Measurements from ENCODE around the gene ECI1.

ECI1 gene

DNA sequence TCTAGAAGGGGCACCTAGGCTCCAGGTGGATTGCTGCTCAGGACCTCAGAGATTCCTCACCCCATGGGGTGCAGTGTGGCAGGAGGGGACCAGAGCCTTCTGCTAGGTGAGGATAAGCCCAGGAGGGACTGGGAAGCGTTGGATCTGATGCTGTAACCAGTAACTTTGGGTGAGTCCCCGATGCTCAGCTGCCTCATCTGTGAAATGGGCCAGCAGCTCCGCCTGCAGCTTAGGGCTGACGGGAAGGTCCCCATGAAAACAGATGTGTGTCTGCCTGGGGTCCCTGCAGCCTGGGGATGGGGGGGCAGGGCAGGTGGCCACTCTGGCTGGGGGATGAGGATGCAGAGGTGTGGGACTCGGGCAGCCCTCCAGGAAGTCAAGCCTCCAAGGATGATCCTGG, 52.3 kb downstream of the ECI1 start:
- peaks cover 75% of the 10 kb centered on the region for H3K27me3 Mint-ChIP-seq
- H3K4me3 Mint-ChIP-seq, result no peak overlapping the region
- intact Hi-C loops (cut with micrococcal nuclease), result no loop called here

DNA sequence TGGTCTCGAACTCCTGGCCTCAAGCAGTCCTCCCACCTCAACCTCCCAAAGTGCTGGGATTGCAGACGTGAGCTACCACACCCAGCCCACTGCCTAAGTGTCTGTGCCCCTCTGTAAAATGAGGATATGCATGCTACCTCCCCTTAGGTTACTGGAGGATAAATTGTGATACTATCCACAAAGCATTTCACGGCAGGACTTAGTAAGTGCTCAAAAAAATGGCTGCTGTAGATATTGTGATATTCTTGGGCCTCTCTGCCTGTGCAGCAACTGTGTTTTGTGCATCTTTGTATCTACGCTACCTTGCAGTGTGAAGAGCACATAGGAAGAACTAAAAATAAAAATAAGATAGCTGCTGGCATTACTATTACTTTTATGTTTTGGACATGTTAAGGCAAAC, 53.1 kb downstream of the ECI1 start:
- peaks cover 80% of the 10 kb centered on the region for H3K27me3 Mint-ChIP-seq

More for the DNA sequence above, 52.3 kb downstream of the ECI1 start:
- Mint-ChIP-seq H3K36me3 (ENCODE audit: low read depth) (no peaks in the 10 kb centered on the region), H3K4me1 (ENCODE audit: low read depth) (peaks cover 9% of the 10 kb centered on the region), H3K9me3 (no peaks in the 10 kb centered on the region), H3K27ac (no peak overlapping the region)

DNA sequence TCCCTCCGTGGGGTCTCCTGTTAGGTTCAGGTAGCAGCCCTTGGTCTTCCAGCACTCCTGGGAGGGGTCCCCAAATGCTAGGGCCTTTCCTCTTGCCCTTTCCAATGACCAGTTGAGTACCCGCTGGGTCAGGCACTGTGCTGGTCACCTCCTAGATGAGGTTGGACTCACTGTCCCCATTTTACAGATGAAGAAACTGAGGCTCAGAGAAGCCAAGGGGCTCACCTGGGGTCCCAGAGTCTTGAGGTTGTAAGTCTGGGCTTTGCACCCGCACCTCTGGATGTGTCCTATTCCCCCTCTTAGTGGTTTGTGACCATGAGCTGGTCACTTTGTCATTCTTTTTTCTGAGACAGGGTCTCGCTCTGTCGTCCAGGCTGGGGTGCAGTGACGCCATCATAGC, 53.6 kb downstream of the ECI1 start:
- H3K9me3 Mint-ChIP-seq, result no peaks in the 10 kb centered on the region
- H3K27me3 Mint-ChIP-seq, result peaks cover 79% of the 10 kb centered on the region
- H3K36me3 Mint-ChIP-seq (ENCODE audit: low read depth), result no peaks in the 10 kb centered on the region
- no peak overlapping the region for H3K4me3 Mint-ChIP-seq
- intact Hi-C loops (cut with micrococcal nuclease), result no loop called here
- H3K4me1 Mint-ChIP-seq (ENCODE audit: low read depth), result no peaks in the 10 kb centered on the region
- H3K27ac Mint-ChIP-seq, result no peak overlapping the region

More for the DNA sequence above, 53.1 kb downstream of the ECI1 start:
- no peak overlapping the region for H3K27ac Mint-ChIP-seq
- H3K9me3 Mint-ChIP-seq, result no peaks in the 10 kb centered on the region
- no peak overlapping the region for H3K4me3 Mint-ChIP-seq
- H3K4me1 Mint-ChIP-seq (ENCODE audit: low read depth), result peaks cover 1% of the 10 kb centered on the region
- no peaks in the 10 kb centered on the region for H3K36me3 Mint-ChIP-seq (ENCODE audit: low read depth)
- intact Hi-C loops (cut with micrococcal nuclease), result no loop called here

DNA sequence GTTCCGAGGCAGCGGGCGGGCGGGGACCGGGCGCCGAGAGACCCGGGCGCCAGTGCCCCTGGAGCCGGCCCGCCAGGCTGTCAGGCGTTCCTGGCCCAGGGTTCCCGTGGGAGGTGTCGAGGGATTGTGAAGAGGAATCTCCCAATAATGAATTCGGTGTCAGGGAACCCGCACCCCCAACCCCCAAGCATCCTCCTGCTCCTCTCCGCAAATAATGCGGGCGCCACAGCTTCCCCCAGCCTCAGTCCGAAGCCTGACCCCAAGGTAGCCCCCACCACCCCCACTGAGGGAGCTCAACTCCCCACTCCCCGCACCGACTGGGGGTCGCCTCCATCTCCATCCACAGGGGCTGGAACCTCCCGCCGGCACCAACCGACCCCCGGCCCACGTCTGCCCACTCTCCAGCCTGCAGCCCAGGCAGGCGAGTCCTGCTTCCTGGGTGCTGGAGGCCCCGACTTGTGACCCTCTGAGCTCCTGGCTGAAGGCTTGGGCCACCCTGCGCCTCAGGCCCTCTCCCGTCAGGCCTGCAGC, 54.3 kb downstream of the ECI1 start:
- Mint-ChIP-seq H3K4me1 (ENCODE audit: low read depth) (no peaks in the 10 kb centered on the region), H3K36me3 (ENCODE audit: low read depth) (no peaks in the 10 kb centered on the region), H3K4me3 (peak overlapping the region; percentile 68), H3K27ac (no peak overlapping the region), H3K9me3 (no peaks in the 10 kb centered on the region), H3K27me3 (peaks cover 79% of the 10 kb centered on the region)
- intact Hi-C loops (cut with micrococcal nuclease), result no loop called here

DNA sequence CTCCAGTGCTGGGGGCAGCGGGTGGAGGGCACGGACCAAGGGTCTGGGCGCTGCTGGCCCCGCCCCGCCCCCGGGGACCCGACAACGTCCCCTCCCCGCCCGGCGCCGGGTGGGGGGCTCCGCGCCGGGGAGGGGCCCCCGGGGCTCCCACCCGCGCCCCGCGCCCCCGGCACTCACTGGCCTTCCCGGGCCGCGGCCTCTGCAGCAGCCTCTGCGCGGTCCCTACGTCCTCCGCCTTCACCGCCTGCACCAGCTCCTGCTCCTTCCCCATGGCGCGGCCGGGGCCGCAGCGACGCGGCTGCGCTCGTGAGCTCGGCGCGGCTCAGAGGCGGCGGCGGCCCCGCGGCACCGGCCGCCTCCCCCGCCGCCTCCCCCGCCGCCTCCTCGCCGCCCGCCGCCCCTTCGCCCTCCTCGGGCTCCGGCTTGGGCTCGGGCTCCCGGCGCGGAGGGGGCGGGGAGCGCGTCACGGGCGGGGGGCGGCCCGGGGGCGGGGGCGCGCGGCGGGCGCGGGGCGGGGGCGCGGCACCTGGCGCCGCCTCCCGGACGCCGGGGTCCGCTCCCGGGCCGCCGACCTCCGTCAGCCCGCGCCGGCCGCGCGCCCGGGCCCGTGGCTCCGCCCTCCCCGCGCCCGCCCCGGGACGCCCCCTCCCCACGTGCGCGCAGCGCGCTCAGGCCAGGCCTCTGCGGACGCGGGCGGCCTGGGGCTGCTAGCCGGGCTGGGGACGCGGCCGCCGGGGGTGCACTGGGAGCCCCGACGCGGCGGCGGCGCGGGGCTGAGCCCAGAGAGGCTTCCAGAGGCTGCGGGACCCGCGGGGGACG, 55.0 kb downstream of the ECI1 start, which contains the start of gene CASKIN1:
Gene CASKIN1 (minus strand): TSS at position 444 of the 819 bp plus-strand sequence. CDS start 173 bp downstream, at position 271.
- Mint-ChIP-seq H3K4me3 (peak within 1 kb of the TSS; percentile 68), H3K27ac (no peak within 1 kb of the TSS), H3K9me3 (no peaks in the 10 kb centered on the region), H3K4me1 (ENCODE audit: low read depth) (no peaks in the 10 kb centered on the region), H3K27me3 (peaks cover 72% of the 10 kb centered on the region), H3K36me3 (ENCODE audit: low read depth) (no peaks in the 10 kb centered on the region)
- intact Hi-C loops (cut with micrococcal nuclease), result no loop called here

DNA sequence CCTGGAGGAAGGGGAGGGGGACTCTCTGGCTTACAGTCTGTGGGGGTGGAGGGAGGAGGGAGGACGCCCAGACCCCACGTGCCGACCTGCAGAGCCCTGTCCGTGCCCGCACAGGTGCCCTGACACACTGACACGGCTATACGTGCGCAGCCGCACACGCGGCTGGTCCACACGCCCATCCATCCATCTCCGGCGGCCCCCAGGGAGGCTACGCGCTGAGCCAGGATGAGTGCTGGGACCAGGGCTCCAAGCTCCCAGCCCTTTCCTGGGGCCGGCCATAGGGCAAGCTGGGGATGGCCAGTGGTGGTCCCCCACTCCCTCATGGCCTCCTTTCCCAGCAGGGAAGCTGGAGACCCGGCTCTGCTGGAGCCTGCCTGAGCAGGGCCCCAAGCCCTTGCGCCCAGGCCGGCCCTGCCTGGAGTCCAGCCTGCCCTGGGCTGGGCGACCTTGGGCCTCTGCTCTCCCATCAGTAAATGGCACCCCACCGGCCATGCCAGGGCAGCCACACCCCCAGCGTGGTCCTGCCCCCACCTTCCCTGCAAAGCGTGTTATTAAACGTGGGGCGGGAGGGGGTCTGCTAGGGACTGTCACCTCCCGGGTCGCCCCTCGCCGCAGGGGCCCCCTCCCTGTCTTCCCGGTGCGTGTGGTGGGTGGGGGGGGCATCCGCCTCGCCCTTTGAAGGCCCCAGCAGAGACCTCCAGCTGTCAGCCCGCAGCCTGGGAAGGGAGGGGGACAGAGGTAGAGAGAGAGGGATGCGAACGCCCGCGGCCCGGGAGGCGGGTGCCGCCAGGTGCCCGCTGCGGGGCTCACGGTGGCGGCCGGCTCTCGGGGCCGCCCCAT, 55.8 kb downstream of the ECI1 start:
- Mint-ChIP-seq H3K9me3 (no peaks in the 10 kb centered on the region), H3K27ac (no peak overlapping the region), H3K36me3 (ENCODE audit: low read depth) (no peaks in the 10 kb centered on the region), H3K27me3 (peaks cover 69% of the 10 kb centered on the region), H3K4me1 (ENCODE audit: low read depth) (no peaks in the 10 kb centered on the region), H3K4me3 (peak overlapping the region; percentile 15)
- intact Hi-C loops (cut with micrococcal nuclease), result no loop called here

DNA sequence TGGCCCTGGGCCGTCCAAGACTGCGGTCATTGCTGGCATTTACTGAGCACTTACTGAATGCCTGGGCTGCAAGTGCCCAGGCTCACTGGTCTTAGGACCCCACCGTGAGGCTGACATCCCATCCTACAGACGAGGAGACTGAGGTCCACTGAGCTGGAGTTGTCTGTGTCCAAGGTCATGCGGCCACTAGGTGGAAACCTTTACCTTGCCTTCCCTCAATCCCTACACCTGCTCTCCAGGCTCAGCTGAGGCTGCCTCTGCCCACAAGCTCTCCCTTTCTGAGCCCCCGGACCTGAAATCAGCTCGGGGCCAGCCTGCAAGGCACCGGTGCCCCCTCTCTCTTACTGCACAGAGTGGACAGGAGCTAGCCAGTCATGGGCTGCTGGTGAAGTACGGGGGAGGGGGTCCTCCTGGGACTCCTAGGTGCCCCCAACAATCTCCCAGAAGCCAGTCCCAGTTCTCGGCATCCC, 56.5 kb downstream of the ECI1 start:
- no peak overlapping the region for H3K27ac Mint-ChIP-seq
- H3K4me3 Mint-ChIP-seq, result no peak overlapping the region
- H3K27me3 Mint-ChIP-seq, result peaks cover 62% of the 10 kb centered on the region
- intact Hi-C loops (cut with micrococcal nuclease), result no loop called here
- no peaks in the 10 kb centered on the region for H3K4me1 Mint-ChIP-seq (ENCODE audit: low read depth)
- H3K36me3 Mint-ChIP-seq (ENCODE audit: low read depth), result no peaks in the 10 kb centered on the region
- no peaks in the 10 kb centered on the region for H3K9me3 Mint-ChIP-seq

DNA sequence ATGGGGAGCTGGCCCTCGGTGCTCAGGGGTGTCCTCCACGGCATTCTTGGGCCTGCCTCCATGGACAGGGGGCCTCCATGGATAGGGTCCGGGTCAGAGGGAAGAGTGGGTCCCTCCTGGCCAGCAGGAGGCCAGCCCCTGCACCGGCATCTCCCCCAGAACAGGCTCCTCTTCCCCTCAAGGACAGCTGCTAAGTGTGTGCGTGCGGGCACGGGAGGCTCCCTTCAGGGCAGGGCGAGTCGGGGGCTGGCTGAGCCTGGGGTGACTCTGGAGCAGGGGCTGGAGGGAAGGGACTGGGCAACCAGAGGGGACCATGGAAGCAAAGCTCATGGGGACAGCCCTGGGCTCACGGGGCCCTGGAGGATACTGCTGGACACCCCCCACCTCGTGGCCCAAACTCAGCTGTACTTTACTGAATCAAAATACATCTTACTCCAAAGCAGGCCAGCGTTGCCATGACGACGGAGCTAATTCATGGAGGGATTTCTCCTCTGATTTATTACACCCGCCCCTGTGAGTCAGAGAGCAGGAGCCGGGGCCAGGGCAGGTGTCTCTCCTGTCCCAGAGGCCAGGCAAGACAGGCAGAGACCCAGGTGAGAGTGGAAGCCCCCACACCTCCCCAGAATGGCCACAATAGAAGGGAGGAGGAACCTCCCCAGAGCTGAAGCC, 57.1 kb downstream of the ECI1 start:
- H3K27ac Mint-ChIP-seq, result no peak overlapping the region

DNA sequence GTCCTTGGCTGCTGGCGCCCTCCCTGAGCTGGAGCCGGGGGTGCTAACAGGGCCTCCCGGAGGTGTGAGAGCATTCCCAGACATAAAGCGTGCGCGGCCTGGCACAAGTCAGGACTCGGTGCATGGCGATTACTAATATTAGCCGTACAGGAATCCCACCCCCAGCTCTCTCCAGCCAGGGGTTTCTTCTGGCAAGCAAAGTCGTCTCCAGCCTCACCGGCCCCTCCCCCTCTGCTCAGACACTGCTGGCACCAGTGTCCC, 60.0 kb downstream of the ECI1 start:
- Mint-ChIP-seq H3K27me3 (peaks cover 32% of the 10 kb centered on the region), H3K36me3 (ENCODE audit: low read depth) (no peaks in the 10 kb centered on the region), H3K4me1 (ENCODE audit: low read depth) (no peaks in the 10 kb centered on the region), H3K9me3 (no peaks in the 10 kb centered on the region), H3K27ac (no peak overlapping the region), H3K4me3 (no peak overlapping the region)
- intact Hi-C loops (cut with micrococcal nuclease), result no loop called here

More for the DNA sequence above, 57.1 kb downstream of the ECI1 start:
- Mint-ChIP-seq H3K4me1 (ENCODE audit: low read depth) (no peaks in the 10 kb centered on the region), H3K36me3 (ENCODE audit: low read depth) (no peaks in the 10 kb centered on the region), H3K4me3 (no peak overlapping the region), H3K27me3 (peaks cover 56% of the 10 kb centered on the region), H3K9me3 (no peaks in the 10 kb centered on the region)
- intact Hi-C loops (cut with micrococcal nuclease), result no loop called here

DNA sequence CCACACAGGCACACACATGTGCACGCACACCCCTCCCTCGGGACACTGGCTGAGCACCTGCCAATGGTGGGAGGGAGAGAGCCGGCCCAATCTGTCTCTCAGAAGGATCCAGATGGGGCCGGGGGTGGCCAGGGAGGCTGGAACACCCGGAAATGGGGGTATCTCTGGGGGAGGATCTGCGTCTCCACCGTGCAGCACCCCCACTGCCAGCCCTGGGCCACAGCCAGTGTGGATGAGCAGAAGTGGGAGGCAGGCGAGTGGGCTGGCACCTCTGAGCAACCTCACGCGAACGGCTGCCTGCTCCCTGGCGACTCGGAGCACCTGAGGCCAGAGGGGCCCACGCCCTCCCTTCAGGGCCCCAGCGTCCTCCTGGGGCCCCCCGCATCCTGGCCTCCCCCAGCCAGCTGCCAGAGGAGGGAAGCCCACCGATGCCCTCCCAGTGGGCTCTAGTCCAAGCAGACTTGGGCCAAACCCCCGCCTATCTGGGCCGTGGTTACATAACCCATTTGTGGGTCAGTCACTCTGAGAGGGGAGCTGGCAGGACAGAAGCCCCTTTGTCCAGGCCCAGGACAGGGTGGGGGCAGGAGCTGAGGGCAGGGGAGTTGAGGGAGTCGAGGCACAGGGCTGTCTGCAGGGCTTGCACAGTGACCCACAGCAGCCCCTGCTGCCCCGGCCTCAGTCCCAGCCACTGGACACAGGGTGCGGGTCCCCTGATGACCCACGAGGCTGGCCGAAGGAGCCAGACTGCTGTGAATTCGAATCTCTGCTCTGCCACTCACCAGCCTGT, 60.5 kb downstream of the ECI1 start:
- Mint-ChIP-seq H3K27me3 (peaks cover 30% of the 10 kb centered on the region), H3K4me3 (no peak overlapping the region), H3K36me3 (ENCODE audit: low read depth) (no peaks in the 10 kb centered on the region), H3K9me3 (no peaks in the 10 kb centered on the region), H3K27ac (no peak overlapping the region), H3K4me1 (ENCODE audit: low read depth) (no peaks in the 10 kb centered on the region)
- intact Hi-C loops (cut with micrococcal nuclease), result no loop called here

DNA sequence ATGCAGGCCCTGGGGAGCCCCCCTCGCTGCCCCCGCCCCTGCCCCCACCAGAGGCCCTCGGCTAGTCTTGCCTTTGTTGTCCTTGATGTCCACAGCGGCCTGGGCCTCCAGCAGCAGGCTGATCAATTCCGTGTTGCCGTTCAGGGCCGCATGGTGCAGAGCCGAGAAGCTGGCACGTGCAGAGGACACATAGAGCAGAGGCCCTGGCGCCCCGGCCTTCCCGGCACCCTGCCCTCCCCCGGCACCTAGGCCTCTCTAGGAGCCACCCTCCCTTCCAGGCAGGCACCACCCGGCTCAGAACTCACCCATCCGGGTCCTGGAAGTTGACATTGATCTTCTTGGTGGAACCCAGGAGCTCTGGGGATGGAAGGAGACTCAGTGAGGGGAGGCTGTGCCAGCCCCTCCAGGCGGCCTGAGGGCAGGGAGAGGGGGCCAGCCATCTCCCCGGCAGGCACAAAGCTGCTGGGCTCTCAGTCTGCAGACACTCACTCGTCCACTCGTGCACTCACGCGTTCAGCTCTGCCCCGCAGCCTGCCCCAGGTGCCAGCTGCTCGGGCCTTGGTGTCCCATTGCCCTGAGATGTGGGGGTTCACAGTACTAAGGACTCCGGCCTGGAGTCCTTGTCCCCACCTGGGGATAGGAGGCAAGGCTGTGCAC, 61.3 kb downstream of the ECI1 start:
- H3K4me3 Mint-ChIP-seq, result no peak overlapping the region
- no peaks in the 10 kb centered on the region for H3K9me3 Mint-ChIP-seq
- intact Hi-C loops (cut with micrococcal nuclease), result no loop called here
- H3K27ac Mint-ChIP-seq, result no peak overlapping the region
- peaks cover 23% of the 10 kb centered on the region for H3K27me3 Mint-ChIP-seq
- H3K4me1 Mint-ChIP-seq (ENCODE audit: low read depth), result no peaks in the 10 kb centered on the region
- H3K36me3 Mint-ChIP-seq (ENCODE audit: low read depth), result no peaks in the 10 kb centered on the region

Data from dendritic cell treated with granulocyte-macrophage colony-stimulating factor and Interleukin-4, amounts not matched to agents 40 ng/mL and 50 ng/mL, for 4 days (primary cell).